GM19468 (cell line): Measurements from ENCODE around the gene NYAP2.

Experiments
- ATAC-seq: cut with Tn5 transposase; IDR thresholded peaks from one replicate; pipeline ENCODE4 v1.9.1; 2021; ENCODE audit warnings: mild to moderate bottlenecking, moderate library complexity, moderate number of reproducible peaks; ENCODE audit not compliant: unreplicated experiment; ENCODE audit errors: extremely low read depth

Gene NYAP2

GRCh38 chr2:225683258-225683657 lies 283.7 kb downstream of the NYAP2 start:
- no peak for ATAC-seq

- ATAC-seq, result no peak
Measured at GRCh38 chr2:225690153-225690552, 290.6 kb downstream of the NYAP2 start.

- ATAC-seq, result no peak
Measured at GRCh38 chr2:225691711-225692110, 292.2 kb downstream of the NYAP2 start.

- no peak for ATAC-seq
Measured at GRCh38 chr2:225693259-225693658, 293.7 kb downstream of the NYAP2 start.

- ATAC-seq, result no peak
Measured at GRCh38 chr2:225694664-225695063, 295.2 kb downstream of the NYAP2 start.

- no peak for ATAC-seq
Measured at GRCh38 chr2:225697936-225698335, 298.4 kb downstream of the NYAP2 start.
